ENCODE results near the gene TMEM39B. TPM values are rescaled to one million over a fixed set of nuclear protein-coding genes. Genes with fewer than 3 reads are reported as not detected.
"Not testable (repeated sequence)": the region's sequence is repeated elsewhere in the genome, so short reads cannot be mapped to it uniquely, and the experiment has no call there.

Gene TMEM39B
- total RNA-seq, 1 experiment from 2014 or later = 22.8 TPM

DNA sequence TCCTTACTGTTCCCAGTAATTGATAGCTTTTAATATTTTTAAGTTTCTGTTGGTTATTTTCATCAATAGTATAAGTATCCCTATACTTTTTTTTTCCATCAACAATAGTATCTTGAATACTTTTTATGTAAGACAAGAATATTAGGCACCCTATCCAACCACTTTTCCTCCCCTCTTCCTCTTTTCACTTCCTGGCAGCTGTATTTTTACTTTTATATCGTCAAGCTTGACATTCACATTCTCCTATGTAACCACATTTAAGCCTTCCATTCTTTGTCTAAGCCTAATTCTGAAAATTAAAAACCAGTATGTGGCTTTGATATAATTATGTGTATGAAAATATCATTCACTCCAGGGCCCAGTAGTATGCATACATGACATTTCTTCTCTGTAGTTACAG lies 9.3 kb downstream of the TMEM39B start:
- Histone ChIP-seq H3K27me3 (ENCODE audit: insufficient read depth, low read length) (no peaks in the 10 kb centered on the region), H3K36me3 (ENCODE audit: control insufficient read depth in 1 of 2, insufficient read depth in 2 of 2, low read length in 2 of 2) (peaks cover 9 to 12% of the 10 kb centered on the region in 2 experiments; a peak in 2 of 4 replicates), H3K27ac (ENCODE audit: low read depth, low read length) (no peak overlapping the region), H2AFZ (ENCODE audit: low read depth, low read length, poor library complexity, severe bottlenecking) (no peak overlapping the region), H3K4me2 (ENCODE audit: low read length) (no peak overlapping the region), H4K20me1 (ENCODE audit: insufficient read depth) (no peaks in the 10 kb centered on the region), H3K4me1 (ENCODE audit: control insufficient read depth in 1 of 2, insufficient read depth in 2 of 2, low read length in 2 of 2) (no peaks in the 10 kb centered on the region), H3K4me3 (replicated peaks in 1 of 2; ENCODE audit: low read depth in 1 of 2, low read length in 2 of 2) (no peak overlapping the region), H3K9ac (ENCODE audit: low read length) (no peak overlapping the region), H3K9me3 (ENCODE audit: control insufficient read depth in 1 of 2, insufficient read depth in 1 of 2, low read depth in 1 of 2, low read length in 2 of 2) (no peaks in the 10 kb centered on the region), H3K9me2 (ENCODE audit: insufficient read depth) (no peaks in the 10 kb centered on the region), H3K79me2 (ENCODE audit: insufficient read depth, low read length) (no peaks in the 10 kb centered on the region)
- intact Hi-C loops (cut with micrococcal nuclease) = no loop called here
- ChIA-PET POLR2A (interaction anchor here (1.0 kb wide), 1 partner anchor 9 kb away, joined by 4 read pairs; the partner anchor contains the start of gene TMEM39B), CTCF (interaction anchor here (2.0 kb wide), 1 partner anchor 9 kb away, joined by 5 read pairs; the partner anchor contains the start of gene TMEM39B), RAD21 (ENCODE audit: low non-redundant PET in 1 of 2, low total read pairs in 2 of 2, uncharacterized antibody in 2 of 2, unreplicated experiment in 2 of 2) (no interaction called here)
- DNase-seq (ENCODE audit: low read depth, low spot score) (no peak), ATAC-seq (no peak)
- BruUV-seq (replicated peaks) = no TSS peak
- TF ChIP-seq SRF (IDR thresholded peaks at IDR 0.05; ENCODE audit: low read depth) (no peak), TCF7L2 (IDR thresholded peaks at IDR 0.05; ENCODE audit: borderline replicate concordance, extremely low read depth, insufficient read depth, insufficient read length) (no peak), JUND (IDR thresholded peaks at IDR 0.05) (no peak)

DNA sequence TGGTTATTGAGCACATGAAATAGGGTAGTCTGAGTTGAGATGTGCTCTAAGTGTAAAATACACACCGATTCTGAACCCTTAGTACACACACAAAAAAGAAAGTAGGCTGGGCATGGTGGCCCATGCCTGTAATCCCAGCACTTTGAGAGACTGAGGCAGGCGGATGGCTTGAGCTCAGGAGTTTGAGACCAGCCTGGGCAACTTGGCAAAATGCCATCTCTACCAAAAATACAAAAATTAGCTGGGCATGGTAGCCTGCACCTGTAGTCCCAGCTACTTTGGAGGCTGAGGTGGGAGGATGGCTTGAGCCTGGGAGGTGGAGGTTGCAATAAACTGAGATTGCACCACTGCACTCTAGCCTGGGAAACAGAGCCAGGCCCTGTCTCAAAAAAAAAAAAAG lies 13.6 kb downstream of the TMEM39B start:
- RAD21 ChIA-PET (ENCODE audit: low non-redundant PET in 1 of 2, low total read pairs in 2 of 2, uncharacterized antibody in 2 of 2, unreplicated experiment in 2 of 2); POLR2A ChIA-PET; BruUV-seq (replicated peaks); H3K36me3 ChIP-seq (ENCODE audit: control insufficient read depth in 1 of 2, insufficient read depth in 2 of 2, low read length in 2 of 2); H4K20me1 ChIP-seq (ENCODE audit: insufficient read depth); ATAC-seq; H3K27me3 ChIP-seq (ENCODE audit: insufficient read depth, low read length); H3K4me2 ChIP-seq (ENCODE audit: low read length); H2AFZ ChIP-seq (ENCODE audit: low read depth, low read length, poor library complexity, severe bottlenecking); H3K9ac ChIP-seq (ENCODE audit: low read length); H3K79me2 ChIP-seq (ENCODE audit: insufficient read depth, low read length); H3K27ac ChIP-seq (ENCODE audit: low read depth, low read length); intact Hi-C loops (cut with micrococcal nuclease); H3K9me2 ChIP-seq (ENCODE audit: insufficient read depth); H3K4me3 ChIP-seq (replicated peaks in 1 of 2; ENCODE audit: low read depth in 1 of 2, low read length in 2 of 2); H3K9me3 ChIP-seq (ENCODE audit: control insufficient read depth in 1 of 2, insufficient read depth in 1 of 2, low read depth in 1 of 2, low read length in 2 of 2); CTCF ChIA-PET; DNase-seq (ENCODE audit: low read depth, low spot score); H3K4me1 ChIP-seq (ENCODE audit: control insufficient read depth in 1 of 2, insufficient read depth in 2 of 2, low read length in 2 of 2): not testable (repeated sequence)

DNA sequence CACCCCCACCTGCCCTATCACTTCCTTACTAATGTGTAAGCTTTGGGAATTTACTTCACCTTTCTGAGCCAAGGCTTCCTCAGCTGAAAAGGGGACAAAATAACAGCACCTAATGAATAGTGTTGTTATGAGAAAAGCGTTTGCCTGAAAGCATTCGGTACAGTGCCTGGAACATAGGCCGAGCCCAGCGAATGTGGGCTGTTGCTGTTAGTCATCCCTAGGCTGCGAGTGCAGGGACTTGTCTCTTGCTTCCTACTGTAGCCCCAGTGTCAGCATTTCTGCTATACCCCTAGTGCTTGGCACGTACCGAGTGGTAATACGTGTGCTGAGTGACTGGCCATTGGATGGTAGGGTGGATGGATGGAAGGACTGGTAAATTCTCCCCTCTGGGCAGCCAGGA lies 18.4 kb downstream of the TMEM39B start:
- no peak overlapping the region for H3K9ac ChIP-seq (ENCODE audit: low read length)
- H3K4me3 ChIP-seq (replicated peaks in 1 of 2; ENCODE audit: low read depth in 1 of 2, low read length in 2 of 2) = no peak overlapping the region
- H2AFZ ChIP-seq (ENCODE audit: low read depth, low read length, poor library complexity, severe bottlenecking) = no peak overlapping the region
- H3K9me2 ChIP-seq (ENCODE audit: insufficient read depth) = no peaks in the 10 kb centered on the region
- no peak overlapping the region for H3K27ac ChIP-seq (ENCODE audit: low read depth, low read length)
- ChIA-PET CTCF (no interaction called here), POLR2A (no interaction called here), RAD21 (ENCODE audit: low non-redundant PET in 1 of 2, low total read pairs in 2 of 2, uncharacterized antibody in 2 of 2, unreplicated experiment in 2 of 2) (no interaction called here)
- no peaks in the 10 kb centered on the region for H3K79me2 ChIP-seq (ENCODE audit: insufficient read depth, low read length)
- no TSS peak for BruUV-seq (replicated peaks)
- ATAC-seq (no peak), DNase-seq (ENCODE audit: low read depth, low spot score) (no peak)
- no peaks in the 10 kb centered on the region for H4K20me1 ChIP-seq (ENCODE audit: insufficient read depth)
- no peak overlapping the region for H3K4me2 ChIP-seq (ENCODE audit: low read length)
- H3K4me1 ChIP-seq (ENCODE audit: control insufficient read depth in 1 of 2, insufficient read depth in 2 of 2, low read length in 2 of 2) = no peaks in the 10 kb centered on the region
- H3K27me3 ChIP-seq (ENCODE audit: insufficient read depth, low read length) = no peaks in the 10 kb centered on the region
- H3K9me3 ChIP-seq (ENCODE audit: control insufficient read depth in 1 of 2, insufficient read depth in 1 of 2, low read depth in 1 of 2, low read length in 2 of 2) = no peaks in the 10 kb centered on the region
- intact Hi-C loops (cut with micrococcal nuclease) = no loop called here
- peaks cover 5 to 18% of the 10 kb centered on the region in 2 experiments; a peak in 3 of 4 replicates for H3K36me3 ChIP-seq (ENCODE audit: control insufficient read depth in 1 of 2, insufficient read depth in 2 of 2, low read length in 2 of 2)
- TF ChIP-seq YY1 (IDR thresholded peaks at IDR 0.05; ENCODE audit: extremely low read depth, insufficient replicate concordance, low read depth, low read length) = no peak
- TF ChIP-seq FOSL1 (IDR thresholded peaks at IDR 0.05; ENCODE audit: low read depth) = no peak
- TF ChIP-seq POLR2AphosphoS5 (IDR thresholded peaks at IDR 0.05; ENCODE audit: low read depth, low read length) = no peak
- no peak for TF ChIP-seq POLR2A (IDR thresholded peaks at IDR 0.05; ENCODE audit: borderline replicate concordance, extremely low read depth, insufficient read depth, insufficient read length)
- TF ChIP-seq RAD21 (IDR thresholded peaks at IDR 0.05; ENCODE audit: low read depth) = no peak
- TF ChIP-seq, protein P1, sequence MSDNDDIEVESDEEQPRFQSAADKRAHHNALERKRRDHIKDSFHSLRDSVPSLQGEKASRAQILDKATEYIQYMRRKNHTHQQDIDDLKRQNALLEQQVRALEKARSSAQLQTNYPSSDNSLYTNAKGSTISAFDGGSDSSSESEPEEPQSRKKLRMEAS (IDR thresholded peaks at IDR 0.05) = no peak
- no peak for TF ChIP-seq CEBPB (IDR thresholded peaks at IDR 0.05; ENCODE audit: low read depth)
- TF ChIP-seq ELF1 (IDR thresholded peaks at IDR 0.05; ENCODE audit: borderline replicate concordance, low read depth) = no peak
- no peak for TF ChIP-seq CBX3 (IDR thresholded peaks at IDR 0.05; ENCODE audit: low read depth)
- TF ChIP-seq JUND (IDR thresholded peaks at IDR 0.05) = no peak
- TF ChIP-seq EZH2phosphoT487 (IDR thresholded peaks at IDR 0.05; ENCODE audit: borderline replicate concordance) = no peak

All from HCT116 (cell line).